GM18508 (cell line): Measurements from ENCODE around the gene PDZRN3.

Experiments
- ATAC-seq: cut with Tn5 transposase; IDR thresholded peaks from one replicate; pipeline ENCODE4 v1.9.1; 2021; ENCODE audit warnings: moderate number of reproducible peaks; ENCODE audit not compliant: insufficient read depth, unreplicated experiment

The PDZRN3 gene

GRCh38 chr3:73378207-73378606 lies 246.5 kb downstream of the PDZRN3 start:
- ATAC-seq = no peak

DNA sequence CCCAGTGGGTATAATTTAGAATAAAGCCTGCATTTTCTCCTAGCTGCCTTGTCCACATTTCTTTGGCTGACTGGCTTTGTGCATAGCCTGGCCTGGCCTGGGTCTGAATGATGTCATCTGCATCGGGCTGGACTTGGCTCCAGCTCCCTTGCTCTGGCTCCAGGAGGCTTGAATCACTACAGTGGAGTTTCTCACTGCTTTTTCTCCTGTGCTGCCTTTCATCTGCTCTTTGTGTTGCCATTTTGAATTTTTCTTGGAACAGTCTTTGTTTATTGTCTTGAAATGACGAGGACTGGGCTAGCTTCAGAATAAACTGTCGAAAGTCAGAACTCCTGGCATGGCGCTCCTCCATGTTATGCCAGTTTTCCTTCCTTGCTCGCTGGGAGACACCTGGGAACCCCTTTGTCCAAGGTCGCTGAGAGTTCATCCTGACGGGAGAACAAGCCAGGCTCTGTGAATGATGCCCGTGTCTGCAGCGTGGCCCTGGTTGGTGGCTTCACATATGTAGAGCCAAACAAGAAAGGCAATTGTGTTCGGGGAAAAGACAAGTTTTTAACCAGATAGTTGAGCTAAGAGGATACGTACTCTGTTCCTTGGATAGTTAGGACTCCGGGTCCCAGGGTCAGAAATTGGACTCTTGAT lies 258.9 kb downstream of the PDZRN3 start:
- no peak for ATAC-seq

GRCh38 chr3:73364517-73364916 lies 260.2 kb downstream of the PDZRN3 start:
- ATAC-seq = no peak

DNA sequence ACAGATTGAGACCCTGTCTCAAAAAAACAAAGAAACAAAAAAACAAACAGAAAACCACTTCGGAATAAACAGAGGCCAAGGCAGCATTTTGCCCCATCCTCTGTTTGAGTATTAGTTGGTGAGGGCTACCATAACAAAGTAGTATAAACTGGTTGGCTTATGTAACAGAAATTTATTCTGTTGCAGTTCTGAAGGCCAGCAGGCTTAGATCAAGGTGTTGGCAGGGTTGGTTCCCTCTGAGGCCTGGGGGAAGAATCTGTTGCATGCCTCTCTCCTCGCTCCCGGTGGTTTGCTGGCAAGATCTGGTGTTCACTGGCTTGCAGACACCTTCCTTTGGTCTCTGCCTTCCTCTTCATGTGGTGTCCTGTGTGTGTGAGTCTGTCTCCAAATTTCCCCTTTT lies 261.6 kb downstream of the PDZRN3 start:
- ATAC-seq = no peak

DNA sequence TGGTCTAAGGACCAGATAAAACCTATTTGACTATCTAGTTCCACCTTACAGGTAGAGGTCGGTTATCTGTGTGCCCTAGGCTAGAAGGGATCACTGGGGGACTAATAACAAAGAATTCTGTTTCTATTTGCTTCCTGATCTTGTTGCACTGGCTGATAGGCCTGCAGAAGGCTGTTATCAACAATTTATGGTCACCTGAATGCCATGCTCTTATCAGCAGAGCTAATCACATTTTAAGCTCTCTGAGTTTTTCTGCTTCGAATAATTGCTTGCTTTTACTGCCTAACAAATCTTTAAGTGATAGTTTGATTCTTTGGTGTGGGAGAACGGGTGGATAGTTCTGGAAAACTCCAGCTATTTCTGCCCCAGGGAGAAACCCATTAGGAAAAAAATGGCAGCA lies 263.1 kb downstream of the PDZRN3 start:
- ATAC-seq = no peak

- ATAC-seq = no peak
Measured at GRCh38 chr3:73353649-73354217, 271.0 kb downstream of the PDZRN3 start.

DNA sequence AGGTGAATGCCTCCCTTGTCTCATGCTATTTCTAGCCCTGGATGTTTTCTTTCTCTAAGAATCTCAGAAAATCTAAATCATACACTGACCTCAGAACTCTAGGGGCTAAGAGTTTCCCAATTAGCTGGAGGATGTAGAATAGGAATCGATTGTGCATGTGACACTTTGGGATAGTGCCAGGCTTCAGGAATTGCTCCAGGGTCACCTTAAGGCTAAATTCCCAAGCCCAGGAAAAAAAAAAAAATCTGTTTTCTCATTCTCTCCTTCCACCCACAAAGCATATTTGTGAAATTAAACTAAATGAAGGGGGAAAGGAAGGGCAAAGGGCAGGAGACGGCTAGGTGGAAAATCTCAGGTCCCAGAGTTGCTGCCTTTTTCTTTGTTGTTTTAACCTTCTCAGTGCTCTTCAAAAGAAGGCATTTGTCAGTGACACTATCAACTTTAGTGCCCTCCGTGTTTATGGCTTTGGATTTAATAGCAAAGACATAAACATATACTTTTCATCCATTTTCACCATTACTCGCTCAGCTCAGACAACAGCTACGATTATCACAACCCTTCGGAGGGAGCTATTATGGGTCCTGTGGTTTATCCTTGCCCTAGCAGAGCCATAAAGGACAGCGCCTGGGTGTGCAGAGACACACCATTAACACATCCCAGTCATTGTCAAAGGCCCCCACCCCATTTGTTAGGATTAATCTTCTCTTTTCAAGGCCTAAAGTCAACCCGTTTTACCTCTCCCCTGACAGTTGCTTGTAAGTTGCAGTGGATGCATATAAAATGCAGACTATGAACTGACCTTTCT lies 271.7 kb downstream of the PDZRN3 start:
- no peak for ATAC-seq

GRCh38 chr3:73351423-73352071 lies 273.2 kb downstream of the PDZRN3 start:
- ATAC-seq = no peak

- ATAC-seq = no peak
Measured at GRCh38 chr3:73350996-73351395, 273.7 kb downstream of the PDZRN3 start.

- ATAC-seq = no peak
Measured at GRCh38 chr3:73349657-73350056, 275.1 kb downstream of the PDZRN3 start.

DNA sequence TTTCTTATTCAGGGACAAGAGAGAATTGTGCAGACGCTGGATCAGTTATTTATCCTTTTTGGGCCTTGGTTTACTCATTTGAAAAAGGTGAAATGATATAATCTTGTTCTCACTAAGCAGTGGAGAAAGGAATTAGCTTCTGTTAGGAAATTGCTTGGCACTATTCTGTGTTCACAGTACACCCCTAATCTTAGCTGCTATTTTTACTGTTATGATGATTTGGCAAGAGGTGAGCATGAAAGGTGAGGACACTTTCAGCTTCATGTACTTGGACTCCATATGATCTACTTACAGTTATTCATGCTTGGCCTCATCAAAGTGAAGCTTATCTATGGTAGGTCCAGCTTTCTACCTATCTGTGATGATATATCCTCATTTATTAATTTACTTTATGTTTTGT lies 282.7 kb downstream of the PDZRN3 start:
- no peak for ATAC-seq

DNA sequence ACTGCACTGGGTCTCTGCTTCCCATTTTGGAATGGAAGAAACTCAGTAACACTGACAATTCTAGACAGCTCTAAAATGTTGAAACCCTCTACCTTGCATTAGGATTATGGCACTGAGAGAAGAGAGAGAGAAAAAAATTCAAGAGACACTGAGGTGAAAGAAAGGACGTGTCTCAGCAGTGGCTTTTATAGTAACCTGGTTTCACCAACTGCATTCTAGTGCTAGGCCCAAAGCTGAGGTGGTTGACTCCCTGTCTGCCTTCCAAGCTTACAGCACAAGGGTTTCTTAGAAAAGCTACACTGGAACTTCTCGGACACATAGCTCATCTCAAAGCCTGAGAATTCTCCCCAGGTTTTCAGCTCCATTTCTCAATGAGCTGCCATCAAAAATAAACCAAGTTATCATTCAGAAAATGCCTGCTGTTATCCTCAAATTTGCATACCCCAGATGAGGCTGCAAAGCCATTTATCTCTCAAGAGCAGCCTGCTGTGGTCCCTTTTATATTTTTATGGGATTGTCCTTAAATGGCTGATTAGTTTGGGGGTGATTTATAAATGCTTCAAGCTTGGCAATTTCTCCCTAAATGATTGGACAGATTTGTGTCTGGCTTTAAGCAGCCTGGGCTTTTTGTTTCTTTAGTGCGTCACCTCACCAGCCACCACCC lies 283.3 kb downstream of the PDZRN3 start:
- ATAC-seq = no peak

DNA sequence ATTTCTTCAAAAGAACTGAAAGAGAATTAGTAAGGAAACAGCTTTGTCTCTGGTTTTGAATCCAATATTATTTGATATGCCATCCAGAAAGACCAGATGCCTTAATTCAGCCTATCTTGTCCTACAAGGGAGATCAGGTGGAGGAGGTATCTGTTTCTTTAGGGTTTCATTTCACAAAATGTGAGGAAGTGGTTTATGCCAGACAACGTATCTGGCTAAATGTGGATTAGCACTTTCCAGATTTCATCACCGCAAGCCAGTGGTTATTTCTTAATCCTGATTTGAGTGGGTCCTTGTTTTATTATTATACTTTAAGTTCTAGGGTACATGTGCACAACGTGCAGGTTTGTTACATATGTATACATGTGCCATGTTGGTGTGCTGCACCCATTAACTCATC lies 292.2 kb downstream of the PDZRN3 start:
- no peak for ATAC-seq
